ENCODE data around the gene KIAA1755. TPM values are rescaled to one million over a fixed set of nuclear protein-coding genes. Genes with fewer than 3 reads are reported as not detected.

The KIAA1755 gene
- total and polyA plus RNA-seq, 9 of the 15 experiments (the other 6 are each of a cell fraction or from before 2014, with no cell fraction given): not detected

DNA sequence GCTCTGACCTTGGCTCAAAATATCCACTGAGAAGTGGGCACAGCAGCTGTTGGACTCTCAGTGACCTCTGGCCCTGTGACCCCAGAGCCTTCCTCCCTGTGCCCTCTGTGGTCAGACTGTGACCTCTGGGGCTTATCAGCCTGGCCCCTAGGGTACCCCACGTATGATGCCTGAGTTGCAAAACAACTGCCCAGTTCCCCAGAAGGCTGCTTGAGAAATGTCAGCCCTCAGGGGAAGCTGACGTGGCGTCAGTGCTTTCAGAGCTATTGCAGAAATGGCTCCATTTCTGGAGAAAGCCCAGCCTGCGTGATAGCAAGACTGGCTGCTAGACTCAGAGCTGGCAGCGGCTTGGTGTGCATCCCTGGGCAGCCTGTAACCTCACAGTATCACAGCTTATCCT lies 63.9 kb downstream of the KIAA1755 start (continued):
- TF ChIP-seq NR2C2 (CRISPR knock-in tag; IDR thresholded peaks at IDR 0.05) (peak; percentile 45; the same call in 1 of the 2 replicates), NR2C2 (tag; IDR thresholded peaks at IDR 0.05) (peak; percentile 87), BHLHE40 (IDR thresholded peaks at IDR 0.05; ENCODE audit: low read length) (peak; percentile 20; the same call in 1 of the 2 replicates), SRF (CRISPR knock-in tag; IDR thresholded peaks at IDR 0.05) (no peak), HCFC1 (IDR thresholded peaks at IDR 0.05; ENCODE audit: low read depth, low read length) (no peak), PCBP2 (IDR thresholded peaks at IDR 0.05; ENCODE audit: low read depth, low read length, poor library complexity, severe bottlenecking) (no peak), ZNF174 (CRISPR knock-in tag; IDR thresholded peaks at IDR 0.05) (no peak), ZNF143 (CRISPR knock-in tag; IDR thresholded peaks at IDR 0.05) (no peak), ZBTB7A (IDR thresholded peaks at IDR 0.05; ENCODE audit: borderline replicate concordance, control insufficient read depth, low read depth, low read length) (peak; percentile 56; the same call in 1 of the 2 replicates), NFIX (CRISPR knock-in tag; IDR thresholded peaks at IDR 0.05; ENCODE audit: low read depth) (no peak), SETDB1 (IDR thresholded peaks at IDR 0.05; ENCODE audit: low read length) (no peak), YY1 (IDR thresholded peaks at IDR 0.05; ENCODE audit: borderline replicate concordance in 1 of 3, control insufficient read depth in 1 of 3, extremely low read depth in 1 of 3, insufficient read depth in 3 of 3, insufficient read length in 1 of 3, insufficient replicate concordance in 2 of 3, low read depth in 1 of 3, low read length in 2 of 3) (peak in 1 of 3 experiments; percentile 33), COPS2 (conservative IDR thresholded peaks at IDR 0.05) (no peak), KLF16 (IDR thresholded peaks at IDR 0.05) (peak; percentile 58; the same call in 1 of the 2 replicates), MAFK (IDR thresholded peaks at IDR 0.05; ENCODE audit: low read length) (no peak), CREM (IDR thresholded peaks at IDR 0.05; ENCODE audit: low read depth) (peak; percentile 41; the same call in 1 of the 2 replicates), PHB2 (IDR thresholded peaks at IDR 0.05; ENCODE audit: low read depth) (no peak), SNIP1 (IDR thresholded peaks at IDR 0.05; ENCODE audit: low read depth) (no peak), ATF1 (CRISPR knock-in tag; IDR thresholded peaks at IDR 0.05) (no peak), ATF1 (tag; IDR thresholded peaks at IDR 0.05) (0 out of 2 replicates have a peak, but pooled peaks have one; percentile 26), BRCA1 (IDR thresholded peaks at IDR 0.05) (no peak), BRCA1 (CRISPR knock-in tag; IDR thresholded peaks at IDR 0.05) (no peak)
- TF ChIP-seq, protein P1, sequence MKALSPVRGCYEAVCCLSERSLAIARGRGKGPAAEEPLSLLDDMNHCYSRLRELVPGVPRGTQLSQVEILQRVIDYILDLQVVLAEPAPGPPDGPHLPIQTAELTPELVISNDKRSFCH (CRISPR knock-in tag; IDR thresholded peaks at IDR 0.05): no peak
- TF ChIP-seq, protein P1 (tag; IDR thresholded peaks at IDR 0.05): 0 out of 2 replicates have a peak, but pooled peaks have one; percentile 22
- TF ChIP-seq, protein P2, sequence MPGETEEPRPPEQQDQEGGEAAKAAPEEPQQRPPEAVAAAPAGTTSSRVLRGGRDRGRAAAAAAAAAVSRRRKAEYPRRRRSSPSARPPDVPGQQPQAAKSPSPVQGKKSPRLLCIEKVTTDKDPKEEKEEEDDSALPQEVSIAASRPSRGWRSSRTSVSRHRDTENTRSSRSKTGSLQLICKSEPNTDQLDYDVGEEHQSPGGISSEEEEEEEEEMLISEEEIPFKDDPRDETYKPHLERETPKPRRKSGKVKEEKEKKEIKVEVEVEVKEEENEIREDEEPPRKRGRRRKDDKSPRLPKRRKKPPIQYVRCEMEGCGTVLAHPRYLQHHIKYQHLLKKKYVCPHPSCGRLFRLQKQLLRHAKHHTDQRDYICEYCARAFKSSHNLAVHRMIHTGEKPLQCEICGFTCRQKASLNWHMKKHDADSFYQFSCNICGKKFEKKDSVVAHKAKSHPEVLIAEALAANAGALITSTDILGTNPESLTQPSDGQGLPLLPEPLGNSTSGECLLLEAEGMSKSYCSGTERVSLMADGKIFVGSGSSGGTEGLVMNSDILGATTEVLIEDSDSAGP (CRISPR knock-in tag; IDR thresholded peaks at IDR 0.05): no peak
- TF ChIP-seq, protein P3, sequence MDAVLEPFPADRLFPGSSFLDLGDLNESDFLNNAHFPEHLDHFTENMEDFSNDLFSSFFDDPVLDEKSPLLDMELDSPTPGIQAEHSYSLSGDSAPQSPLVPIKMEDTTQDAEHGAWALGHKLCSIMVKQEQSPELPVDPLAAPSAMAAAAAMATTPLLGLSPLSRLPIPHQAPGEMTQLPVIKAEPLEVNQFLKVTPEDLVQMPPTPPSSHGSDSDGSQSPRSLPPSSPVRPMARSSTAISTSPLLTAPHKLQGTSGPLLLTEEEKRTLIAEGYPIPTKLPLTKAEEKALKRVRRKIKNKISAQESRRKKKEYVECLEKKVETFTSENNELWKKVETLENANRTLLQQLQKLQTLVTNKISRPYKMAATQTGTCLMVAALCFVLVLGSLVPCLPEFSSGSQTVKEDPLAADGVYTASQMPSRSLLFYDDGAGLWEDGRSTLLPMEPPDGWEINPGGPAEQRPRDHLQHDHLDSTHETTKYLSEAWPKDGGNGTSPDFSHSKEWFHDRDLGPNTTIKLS (IDR thresholded peaks at IDR 0.05; ENCODE audit: borderline replicate concordance, low read depth): peak; percentile 80

All from K562 (cell line).